HepG2 (cell line): ENCODE data around the gene TRANK1. TPM values are rescaled to one million over a fixed set of nuclear protein-coding genes. Genes with fewer than 3 reads are reported as not detected.

Experiments
- BCL6 ChIP-seq: IDR thresholded peaks from 2 replicates; pipeline ENCODE4 v1.6.1; 2016; ENCODE audit warnings: missing genetic modification reagents, missing compliant biosample characterization
- FOXA3 ChIP-seq: IDR thresholded peaks from 2 replicates; pipeline ENCODE4 v1.6.1; 2016; ENCODE audit warnings: missing genetic modification reagents, missing compliant biosample characterization
- GLI4 ChIP-seq: sonication (generic); formaldehyde crosslinking; IDR thresholded peaks from 2 replicates; pipeline ENCODE4 v1.5.1; 2020; ENCODE audit warnings: missing genetic modification reagents, mild to moderate bottlenecking, moderate library complexity, borderline replicate concordance
- IRF1 ChIP-seq: sonication (generic); formaldehyde crosslinking; IDR thresholded peaks from 2 replicates; pipeline ENCODE4 v1.4.0; 2020; ENCODE audit warnings: low read depth, mild to moderate bottlenecking, missing genetic modification reagents
- JUN ChIP-seq: sonication (generic); formaldehyde crosslinking; IDR thresholded peaks from 2 replicates; pipeline ENCODE4 v1.4.0; 2020; ENCODE audit warnings: mild to moderate bottlenecking, missing genetic modification reagents
- NCOA2 ChIP-seq: sonication (generic); formaldehyde crosslinking; IDR thresholded peaks from 2 replicates; pipeline ENCODE4 v1.8.0; 2022; ENCODE audit warnings: inconsistent platforms
- NCOR1 ChIP-seq: fragments of 200-600 bp; sonication (generic); IDR thresholded peaks from 2 replicates; pipeline ENCODE4 v1.7.0; 2017; ENCODE audit warnings: antibody characterized with exemption, low read length, borderline replicate concordance
- NPAS2 ChIP-seq: sonication (generic); formaldehyde crosslinking; IDR thresholded peaks from 2 replicates; pipeline ENCODE4 v1.8.0; 2022; ENCODE audit warnings: mild to moderate bottlenecking, missing genetic modification reagents, borderline replicate concordance
- SIN3A ChIP-seq: IDR thresholded peaks from 2 replicates; pipeline ENCODE4 v1.6.1; 2011; ENCODE audit warnings: low read depth, mild to moderate bottlenecking, control low read depth, low read length, borderline replicate concordance
- SP140L ChIP-seq: sonication (generic); formaldehyde crosslinking; IDR thresholded peaks from 2 replicates; pipeline ENCODE4 v1.4.0; 2020; ENCODE audit warnings: missing genetic modification reagents, borderline replicate concordance
- THAP9 ChIP-seq: sonication (generic); formaldehyde crosslinking; IDR thresholded peaks from 2 replicates; pipeline ENCODE4; 2020; ENCODE audit warnings: missing genetic modification reagents, mild to moderate bottlenecking, borderline replicate concordance
- YEATS4 ChIP-seq: sonication (generic); formaldehyde crosslinking; IDR thresholded peaks from 2 replicates; pipeline ENCODE4 v1.4.0; 2020; ENCODE audit warnings: missing genetic modification reagents, borderline replicate concordance
- ZFP41 ChIP-seq: sonication (generic); formaldehyde crosslinking; IDR thresholded peaks from 2 replicates; pipeline ENCODE4 v1.4.0; 2020; ENCODE audit warnings: mild to moderate bottlenecking, missing genetic modification reagents, borderline replicate concordance
- ZNF121 ChIP-seq: sonication (generic); formaldehyde crosslinking; IDR thresholded peaks from 2 replicates; pipeline ENCODE4 v1.5.0; 2020; ENCODE audit warnings: mild to moderate bottlenecking, missing genetic modification reagents
- ZNF180 ChIP-seq: sonication (generic); formaldehyde crosslinking; IDR thresholded peaks from 2 replicates; pipeline ENCODE4 v1.4.0; 2020; ENCODE audit warnings: low read depth, missing genetic modification reagents, borderline replicate concordance
- ZNF646 ChIP-seq: sonication (generic); formaldehyde crosslinking; IDR thresholded peaks from 2 replicates; pipeline ENCODE4 v1.9.0; 2021; ENCODE audit warnings: mild to moderate bottlenecking, missing genetic modification reagents
- polyA plus RNA-seq, 8 experiments: library from polyadenylated mRNA; depleted of rRNA in 3 of 8; stranded (reverse) in 7 of 8; unstranded in 1 of 8; fragments of >200 nt; fragmentation: Illumina TruSeq in 4 of 8; extraction: Trizol in 4 of 8; gene quantifications; 2 replicates each; pipeline versions ENCODE4 v1.2.1 to v1.2.3, GENCODE V29; 2011 to 2016; ENCODE audit warnings: low read depth in 4 of 8, missing spikeins in 1 of 8, mixed read lengths in 1 of 8; ENCODE audit not compliant: insufficient read depth in 1 of 8
- total RNA-seq, 5 experiments: library from RNA; depleted of rRNA; stranded (reverse); fragments of >200 nt; fragmentation: Illumina TruSeq; extraction: Trizol; gene quantifications; 2 replicates each; pipeline ENCODE4 v1.2.3, GENCODE V29; 2016; ENCODE audit warnings: low read depth in 1 of 5

Gene TRANK1
- total and polyA plus RNA-seq, 2 of the 13 experiments (the other 11 are each of a cell fraction or from before 2014, with no cell fraction given) = 0.13 to 0.32 TPM

- TF ChIP-seq ZNF646 (CRISPR knock-in tag) = no peak
- peak; percentile 49; the same call in 1 of the 2 replicates for TF ChIP-seq NCOR1
- TF ChIP-seq ZNF180 (CRISPR knock-in tag) = no peak
- peak; percentile 8; the same call in 1 of the 2 replicates for TF ChIP-seq FOXA3 (CRISPR knock-in tag)
- TF ChIP-seq SP140L (CRISPR knock-in tag) = peak; percentile 29
- TF ChIP-seq THAP9 (CRISPR knock-in tag) = peak; percentile 100
- TF ChIP-seq BCL6 (CRISPR knock-in tag) = 0 out of 2 replicates have a peak, but pooled peaks have one; percentile 5
- TF ChIP-seq ZNF121 (CRISPR knock-in tag) = no peak
- peak; percentile 89 for TF ChIP-seq SIN3A
- no peak for TF ChIP-seq IRF1 (CRISPR knock-in tag)
- TF ChIP-seq ZFP41 = no peak; the same call in 1 of the 2 replicates
- peak; percentile 95 for TF ChIP-seq YEATS4 (CRISPR knock-in tag)
- no peak for TF ChIP-seq GLI4 (CRISPR knock-in tag)
- TF ChIP-seq NPAS2 = no peak
- TF ChIP-seq JUN = no peak
- peak; percentile 30; the same call in 1 of the 2 replicates for TF ChIP-seq NCOA2 (CRISPR knock-in tag)
Observed at GRCh38 chr3:36993326-36994283, 48.8 kb upstream of the TRANK1 start, which contains the start of gene MLH1 (continued).
